K562 (cell line): Measurements from ENCODE around the gene NUDT1. TPM values are rescaled to one million over a fixed set of nuclear protein-coding genes. Genes with fewer than 3 reads are reported as not detected.

ENCODE experiments used
- CREB3 ChIP-seq: fragments of 450-650 bp; conservative IDR thresholded peaks from 2 replicates; pipeline ENCODE4 v1.6.1; 2016; ENCODE audit warnings: missing genetic modification characterization, low read depth, mild to moderate bottlenecking, missing compliant biosample characterization, moderate library complexity
- EP400 ChIP-seq: fragments of 450-650 bp; IDR thresholded peaks from 2 replicates; pipeline ENCODE4 v1.6.1; 2017; ENCODE audit warnings: antibody characterized with exemption, mild to moderate bottlenecking, moderate library complexity
- ETS1 ChIP-seq: conservative IDR thresholded peaks from 2 replicates; pipeline ENCODE4 v1.6.1; 2011; ENCODE audit warnings: low read depth, mild to moderate bottlenecking, low read length; ENCODE audit not compliant: control insufficient read depth
- KDM2B ChIP-seq: fragments of 250-450 bp; sonication (Bioruptor Pico); IDR thresholded peaks from 2 replicates; pipeline ENCODE4 v1.8.0; 2021; ENCODE audit warnings: mild to moderate bottlenecking, moderate library complexity
- MBD2 ChIP-seq: sonication (generic); IDR thresholded peaks from 2 replicates; pipeline ENCODE4 v1.6.1; 2016; ENCODE audit warnings: low read depth, borderline replicate concordance
- NCOA2 ChIP-seq, 2 experiments: fragments of 450-650 bp; IDR thresholded peaks; 2 replicates each; pipeline ENCODE4 v1.6.1; 2018; ENCODE audit warnings: mild to moderate bottlenecking in 2 of 2, moderate library complexity in 1 of 2; ENCODE audit not compliant: partially characterized antibody in 2 of 2
- NFIC ChIP-seq: fragments of 450-650 bp; IDR thresholded peaks from 2 replicates; pipeline ENCODE4 v1.6.1; 2017; ENCODE audit warnings: mild to moderate bottlenecking, inconsistent platforms
- PHTF2 ChIP-seq: fragments of 250-450 bp; sonication (Bioruptor Pico); IDR thresholded peaks from 2 replicates; pipeline ENCODE4 v1.5.0; 2021; ENCODE audit warnings: mild to moderate bottlenecking
- TCF15 ChIP-seq: fragments of 250-450 bp; sonication (Bioruptor Pico); IDR thresholded peaks from 2 replicates; pipeline ENCODE4 v1.8.0; 2022; ENCODE audit warnings: moderate library complexity, mild to moderate bottlenecking, inconsistent platforms
- U2AF2 ChIP-seq: fragments of 200-400 bp; formaldehyde crosslinking; optimal IDR thresholded peaks from 2 replicates; pipeline ENCODE3; 2017; ENCODE audit warnings: low read depth, mild to moderate bottlenecking, low read length
- ZBTB43 ChIP-seq: sonication (generic); formaldehyde crosslinking; IDR thresholded peaks from 2 replicates; pipeline ENCODE4 v1.8.0; 2023; ENCODE audit warnings: mild to moderate bottlenecking, missing genetic modification reagents
- ZKSCAN3 ChIP-seq: fragments of 250-450 bp; sonication (Bioruptor Pico); IDR thresholded peaks from 2 replicates; pipeline ENCODE4 v1.4.0; 2020
- polyA plus RNA-seq, 8 experiments: library from polyadenylated mRNA; depleted of rRNA in 4 of 8; stranded (reverse) in 5 of 8; unstranded in 3 of 8; fragments of >200 nt; fragmentation: Nextera tagmentation in 2 of 8; fragmentation: Illumina TruSeq in 1 of 8; extraction: Ambion mirVana in 2 of 8; extraction: Trizol in 1 of 8; gene quantifications; 2 replicates each; pipeline versions ENCODE4 v1.2.1 to v1.2.3, GENCODE V29; 2011 to 2014; ENCODE audit warnings: inconsistent platforms in 1 of 8, missing spikeins in 1 of 8
- total RNA-seq, 7 experiments: library from RNA; depleted of rRNA in 6 of 7; stranded (reverse); fragments of >200 nt in 6 of 7; fragmentation: Illumina TruSeq in 2 of 7; extraction: Trizol in 2 of 7; gene quantifications; 2 replicates each; pipeline versions ENCODE4 v1.2.1 to v1.2.3, GENCODE V29; 2011 to 2021; ENCODE audit warnings: low replicate concordance in 1 of 7

Gene NUDT1
- total and polyA plus RNA-seq, 9 of the 15 experiments (the other 6 are each of a cell fraction or from before 2014, with no cell fraction given), result 5.3 to 73.3 (median 29.6) TPM

GRCh38 chr7:2281541-2281940 lies 39.5 kb downstream of the NUDT1 start (continued):
- TF ChIP-seq ETS1 (no peak), TCF15 (CRISPR knock-in tag) (no peak), U2AF2 (no peak), PHTF2 (CRISPR knock-in tag) (no peak), ZBTB43 (CRISPR knock-in tag) (no peak), KDM2B (no peak), ZKSCAN3 (no peak), MBD2 (no peak), EP400 (no peak), NCOA2 (IDR thresholded peaks at IDR 0.05; ENCODE audit: partially characterized antibody in 2 of 2) (no peak), CREB3 (no peak), NFIC (peak; percentile 21)
